ENCODE measurements around the gene HIGD2A. TPM values are rescaled to one million over a fixed set of nuclear protein-coding genes. Genes with fewer than 3 reads are reported as not detected.

The HIGD2A gene
- total and polyA plus RNA-seq, 2 experiments from 2014 or later = 109 to 224 TPM

- TF ChIP-seq EZH2phosphoT487 (IDR thresholded peaks at IDR 0.05; ENCODE audit: low read depth, severe bottlenecking, unreplicated experiment) = no peak
- TF ChIP-seq CTCF (IDR thresholded peaks at IDR 0.05; ENCODE audit: poor library complexity) = peak; percentile 36
- peak within 1 kb of the TSS; percentile 63 for H3K4me3 ChIP-seq
- H3K4me1 ChIP-seq (ENCODE audit: insufficient read depth) = peaks cover 7% of the 10 kb centered on the region
- H3K4me2 ChIP-seq = peak within 1 kb of the TSS; percentile 88
- H3K9me2 ChIP-seq (replicated peaks; ENCODE audit: insufficient read depth) = no peaks in the 10 kb centered on the region
- peak within 1 kb of the TSS; percentile 74 for H3K27ac ChIP-seq
- H3K9me3 ChIP-seq (ENCODE audit: low read depth) = no peaks in the 10 kb centered on the region
- no peaks in the 10 kb centered on the region for H3K27me3 ChIP-seq
- 3% methylated on average over 54 of the region's 56 CpGs for WGBS (ENCODE audit: low lambda C conversion rate, missing lambda C conversion rate)
- peak; percentile 96 for DNase-seq (ENCODE audit: low spot score)
- H3K36me3 ChIP-seq (replicated peaks; ENCODE audit: insufficient read depth, low read depth) = no peaks in the 10 kb centered on the region
- H3K79me2 ChIP-seq = peaks cover 46% of the 10 kb centered on the region
- peak within 1 kb of the TSS; percentile 68 for H2AFZ ChIP-seq
- peaks cover 28% of the 10 kb centered on the region for H4K20me1 ChIP-seq (ENCODE audit: insufficient read depth, poor library complexity, severe bottlenecking)
These were observed 26.9 kb upstream of the HIGD2A start, which contains the start of gene KIAA1191 for GRCh38 chr5:176361437-176362232. Gene KIAA1191 (minus strand): TSS chr5:176361764. CDS start chr5:176359508, 2,256 bp downstream.

GRCh38 chr5:176362233-176362490, 26.4 kb upstream of the HIGD2A start:
- peak overlapping the region; percentile 68 for H2AFZ ChIP-seq
- peaks cover 7% of the 10 kb centered on the region for H3K4me1 ChIP-seq (ENCODE audit: insufficient read depth)
- no peak overlapping the region for H3K27ac ChIP-seq

GRCh38 chr5:176364765-176365350, 23.7 kb upstream of the HIGD2A start:
- no peak overlapping the region for H3K27ac ChIP-seq
- peak overlapping the region; percentile 97 for H2AFZ ChIP-seq
- WGBS (ENCODE audit: low lambda C conversion rate, missing lambda C conversion rate) = 40% methylated on average over 28 of the region's 28 CpGs

More at GRCh38 chr5:176362233-176362490, 26.4 kb upstream of the HIGD2A start:
- Histone ChIP-seq H3K27me3 (no peaks in the 10 kb centered on the region), H3K36me3 (replicated peaks; ENCODE audit: insufficient read depth, low read depth) (no peaks in the 10 kb centered on the region), H4K20me1 (ENCODE audit: insufficient read depth, poor library complexity, severe bottlenecking) (peaks cover 23% of the 10 kb centered on the region), H3K4me2 (peak overlapping the region; percentile 88), H3K9me2 (replicated peaks; ENCODE audit: insufficient read depth) (no peaks in the 10 kb centered on the region), H3K4me3 (peak overlapping the region; percentile 27), H3K79me2 (peaks cover 41% of the 10 kb centered on the region), H3K9me3 (ENCODE audit: low read depth) (no peaks in the 10 kb centered on the region)
- WGBS (ENCODE audit: low lambda C conversion rate, missing lambda C conversion rate) = 59% methylated on average over 8 of the region's 8 CpGs
- TF ChIP-seq EZH2 (IDR thresholded peaks at IDR 0.05; ENCODE audit: borderline replicate concordance) = no peak
- no peak for TF ChIP-seq EZH2phosphoT487 (IDR thresholded peaks at IDR 0.05; ENCODE audit: low read depth, severe bottlenecking, unreplicated experiment)
- TF ChIP-seq CTCF (IDR thresholded peaks at IDR 0.05; ENCODE audit: poor library complexity) = no peak
- DNase-seq (ENCODE audit: low spot score) = no peak

More at GRCh38 chr5:176364765-176365350, 23.7 kb upstream of the HIGD2A start:
- H3K36me3 ChIP-seq (replicated peaks; ENCODE audit: insufficient read depth, low read depth) = no peaks in the 10 kb centered on the region
- H3K9me3 ChIP-seq (ENCODE audit: low read depth) = no peaks in the 10 kb centered on the region
- peaks cover 7% of the 10 kb centered on the region for H3K4me1 ChIP-seq (ENCODE audit: insufficient read depth)
- H3K9me2 ChIP-seq (replicated peaks; ENCODE audit: insufficient read depth) = no peaks in the 10 kb centered on the region
- TF ChIP-seq EZH2 (IDR thresholded peaks at IDR 0.05; ENCODE audit: borderline replicate concordance) (no peak), EZH2phosphoT487 (IDR thresholded peaks at IDR 0.05; ENCODE audit: low read depth, severe bottlenecking, unreplicated experiment) (no peak), CTCF (IDR thresholded peaks at IDR 0.05; ENCODE audit: poor library complexity) (no peak)
- H3K4me2 ChIP-seq = peak overlapping the region; percentile 94
- no peak for DNase-seq (ENCODE audit: low spot score)
- peak overlapping the region; percentile 81 for H3K4me3 ChIP-seq
- H3K79me2 ChIP-seq = peaks cover 20% of the 10 kb centered on the region
- H4K20me1 ChIP-seq (ENCODE audit: insufficient read depth, poor library complexity, severe bottlenecking) = peaks cover 10% of the 10 kb centered on the region
- no peaks in the 10 kb centered on the region for H3K27me3 ChIP-seq

Data from hepatocyte (in vitro differentiated cells).